ENCODE data around the gene DCP1B.

The DCP1B gene

GRCh38 chr12:1972260-1972659 lies 32.0 kb downstream of the DCP1B start:
- no peak for DNase-seq (ENCODE audit: low spot score)
- ChIA-PET CTCF (interaction anchor here (0.7 kb wide), 1 partner anchor 9 kb away, joined by 3 read pairs; no protein-coding TSS in a partner anchor), POLR2A (ENCODE audit: low non-redundant PET) (no interaction called here)
- no peak for TF ChIP-seq CTCF (conservative IDR thresholded peaks at IDR 0.05; ENCODE audit: low read depth)
- no peak overlapping the region for H3K27ac ChIP-seq

- no peak overlapping the region for H3K27ac ChIP-seq
- CTCF ChIA-PET, result no interaction called here
- POLR2A ChIA-PET (ENCODE audit: low non-redundant PET), result no interaction called here
- no peak for TF ChIP-seq CTCF (conservative IDR thresholded peaks at IDR 0.05; ENCODE audit: low read depth)
- DNase-seq (ENCODE audit: low spot score), result no peak
Observed at GRCh38 chr12:1970331-1970900, 33.8 kb downstream of the DCP1B start.

GRCh38 chr12:1966561-1967226 lies 37.6 kb downstream of the DCP1B start:
- H3K27ac ChIP-seq, result no peak overlapping the region
- no peak for TF ChIP-seq CTCF (conservative IDR thresholded peaks at IDR 0.05; ENCODE audit: low read depth)
- no peak for DNase-seq (ENCODE audit: low spot score)
- ChIA-PET POLR2A (ENCODE audit: low non-redundant PET) (no interaction called here), CTCF (interaction anchor here (0.6 kb wide), 1 partner anchor 11 kb away, joined by 3 read pairs; no protein-coding TSS in a partner anchor)

- no peak for DNase-seq (ENCODE audit: low spot score)
- no peak for TF ChIP-seq CTCF (conservative IDR thresholded peaks at IDR 0.05; ENCODE audit: low read depth)
- ChIA-PET POLR2A (ENCODE audit: low non-redundant PET) (no interaction called here), CTCF (no interaction called here)
- H3K27ac ChIP-seq, result no peak overlapping the region
Observed at GRCh38 chr12:1965916-1966315, 38.3 kb downstream of the DCP1B start.

GRCh38 chr12:1962051-1963020 lies 41.9 kb downstream of the DCP1B start:
- ChIA-PET CTCF (interaction anchor here (0.8 to 1.0 kb wide), 2 partner anchors 10 to 22 kb away, joined by 3 to 4 read pairs; no protein-coding TSS in a partner anchor), POLR2A (ENCODE audit: low non-redundant PET) (no interaction called here)
- H3K27ac ChIP-seq, result no peak overlapping the region
- no peak for DNase-seq (ENCODE audit: low spot score)
- no peak for TF ChIP-seq CTCF (conservative IDR thresholded peaks at IDR 0.05; ENCODE audit: low read depth)

- DNase-seq (ENCODE audit: low spot score), result no peak
- H3K27ac ChIP-seq, result no peak overlapping the region
- ChIA-PET CTCF (interaction anchor here (0.6 to 1.9 kb wide), 3 partner anchors 17 to 171 kb away, joined by 4 to 9 read pairs (median 7); no protein-coding TSS in a partner anchor), POLR2A (ENCODE audit: low non-redundant PET) (no interaction called here)
- TF ChIP-seq CTCF (conservative IDR thresholded peaks at IDR 0.05; ENCODE audit: low read depth), result no peak
Observed at GRCh38 chr12:1956716-1957115, 47.5 kb downstream of the DCP1B start.
